ENCODE results near the gene ZBTB7C.

Gene ZBTB7C

DNA sequence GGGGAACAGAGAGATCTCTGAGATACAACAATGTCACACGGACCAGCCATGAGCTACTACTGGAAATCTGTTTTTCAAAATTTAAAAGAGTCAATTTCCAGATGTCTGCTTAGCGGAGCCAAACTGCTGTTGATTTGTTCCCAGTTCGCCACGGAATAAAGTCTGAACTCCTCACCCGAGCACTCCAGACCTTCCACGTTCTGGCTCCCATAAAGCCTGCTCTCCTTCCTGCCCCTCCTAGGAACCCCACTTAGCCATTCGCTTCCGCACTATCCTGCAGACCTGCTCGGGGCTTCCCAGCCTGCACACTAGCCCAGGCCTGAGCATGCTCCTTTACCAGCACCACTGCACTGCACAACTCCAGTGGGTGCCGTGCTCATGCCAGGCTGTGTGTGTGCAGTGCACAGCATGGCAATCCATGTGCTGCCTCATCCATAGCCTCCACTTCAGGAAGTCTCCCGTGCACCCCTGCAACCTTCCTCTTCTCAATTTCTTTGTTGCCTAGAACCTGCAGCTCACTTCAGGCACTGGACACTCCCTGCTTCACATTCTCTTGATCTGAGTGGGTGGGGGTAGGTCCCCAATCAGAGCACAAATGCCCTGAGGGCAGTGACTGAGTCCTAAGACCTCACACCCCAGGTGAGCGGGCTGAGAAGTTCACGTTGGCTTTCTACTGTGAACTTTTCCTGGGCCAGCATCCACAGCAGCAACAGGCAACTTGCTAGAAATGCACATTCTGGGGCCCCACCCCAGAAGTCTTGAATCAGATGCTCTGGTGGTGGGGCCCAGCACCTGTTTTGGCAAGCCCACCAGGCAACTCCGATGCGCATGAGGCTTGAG lies 53.7 kb downstream of the ZBTB7C start:
- DNase-seq (ENCODE audit: low read depth, low spot score), result no peak

DNA sequence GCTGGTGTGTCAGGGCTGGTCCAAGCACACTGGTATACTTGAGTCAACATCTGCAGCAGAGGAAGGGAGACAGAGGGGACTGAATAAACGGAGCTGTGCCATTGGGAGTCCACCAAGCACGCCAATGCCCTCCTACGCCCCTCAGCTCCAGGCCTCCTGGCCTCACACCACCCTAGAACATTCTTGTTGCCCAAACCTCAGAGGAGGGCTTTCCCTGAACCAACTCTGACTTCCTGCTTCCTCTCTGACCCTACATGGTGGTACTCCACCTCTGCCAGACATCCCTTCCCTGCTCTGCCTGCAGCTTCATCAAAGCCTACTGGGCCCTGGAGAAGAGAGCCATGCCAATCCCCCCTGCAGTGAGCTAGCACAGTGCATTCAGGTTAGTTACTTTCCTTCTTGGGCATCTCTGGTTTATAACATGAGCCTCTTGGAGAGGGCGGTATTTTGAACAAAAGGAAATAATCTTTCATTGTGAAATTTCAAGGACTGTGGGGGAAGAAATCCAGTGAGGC lies 54.4 kb downstream of the ZBTB7C start:
- no peak for DNase-seq (ENCODE audit: low read depth, low spot score)

DNA sequence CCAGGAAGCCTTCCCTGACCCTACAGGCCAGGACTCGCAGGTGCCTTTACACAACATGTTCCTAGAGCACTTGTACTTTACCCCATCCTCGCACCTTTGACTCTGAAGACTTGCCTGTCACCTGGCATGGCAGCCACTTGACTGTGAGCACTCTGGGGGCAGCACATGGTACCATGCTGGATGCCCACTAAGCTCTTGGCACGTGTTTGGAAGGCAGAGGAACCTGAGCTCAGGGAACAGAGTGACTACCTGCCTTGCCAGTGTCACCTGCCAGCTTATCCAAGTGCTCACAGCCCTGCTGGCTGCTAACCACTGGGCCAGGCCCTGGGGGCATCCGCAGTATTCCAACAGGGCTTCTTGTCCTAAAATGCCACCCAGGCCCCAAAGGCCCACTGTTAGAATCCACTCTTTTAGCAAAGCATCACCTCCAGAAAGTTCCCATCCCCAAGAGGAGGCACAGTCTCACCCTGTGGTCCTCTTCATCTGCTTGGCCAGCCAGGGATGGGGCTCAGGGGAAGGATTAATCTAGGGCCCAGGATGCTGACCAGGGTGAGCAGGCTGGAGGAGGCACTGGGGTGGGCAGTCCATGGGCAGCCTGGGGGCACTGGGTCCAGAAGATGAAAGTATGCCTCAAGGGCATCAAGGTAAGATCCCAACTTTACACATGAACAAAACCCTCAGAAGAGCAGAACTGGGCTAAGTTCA lies 57.0 kb downstream of the ZBTB7C start:
- DNase-seq (ENCODE audit: low read depth, low spot score), result no peak

DNA sequence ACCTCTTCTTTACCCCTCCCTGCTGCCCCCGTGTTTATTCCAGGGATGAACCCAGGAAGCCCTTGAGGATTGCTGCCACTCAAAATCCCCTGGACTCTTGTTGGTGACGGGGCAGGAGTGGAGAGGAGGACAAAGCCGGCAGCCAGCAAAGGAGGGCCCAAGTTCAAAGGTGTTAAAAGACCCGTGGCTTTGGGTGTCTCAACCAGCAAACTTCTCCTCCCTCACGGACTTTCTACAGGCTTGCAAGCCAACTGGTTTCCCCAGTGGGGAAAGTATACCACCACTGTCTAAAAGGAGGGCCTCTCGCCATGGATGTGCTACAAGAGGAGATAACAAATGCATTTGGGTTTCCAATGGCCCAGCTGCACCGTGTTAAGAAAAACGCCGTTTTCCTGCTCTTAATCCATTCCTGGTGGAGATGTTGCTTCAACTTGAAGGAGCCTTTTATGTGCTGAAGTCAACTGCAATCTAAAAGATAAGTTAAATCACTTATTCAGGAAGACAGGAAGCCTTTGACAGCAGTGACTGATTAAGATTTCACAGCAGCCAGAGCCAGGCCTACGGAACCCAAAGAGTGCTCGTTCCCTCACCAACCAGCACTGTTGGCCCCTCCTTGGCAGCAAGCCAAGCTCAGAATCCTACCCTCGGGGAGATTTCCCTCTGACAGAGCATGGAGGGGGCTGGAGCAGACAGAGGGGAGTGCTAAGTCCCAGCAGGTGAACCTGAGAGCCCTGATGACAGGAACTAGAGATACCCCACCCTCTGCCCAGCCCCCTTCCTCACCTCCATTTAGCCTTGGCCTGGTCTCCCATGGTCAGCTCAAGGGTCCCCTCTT lies 57.8 kb downstream of the ZBTB7C start:
- no peak for DNase-seq (ENCODE audit: low read depth, low spot score)

DNA sequence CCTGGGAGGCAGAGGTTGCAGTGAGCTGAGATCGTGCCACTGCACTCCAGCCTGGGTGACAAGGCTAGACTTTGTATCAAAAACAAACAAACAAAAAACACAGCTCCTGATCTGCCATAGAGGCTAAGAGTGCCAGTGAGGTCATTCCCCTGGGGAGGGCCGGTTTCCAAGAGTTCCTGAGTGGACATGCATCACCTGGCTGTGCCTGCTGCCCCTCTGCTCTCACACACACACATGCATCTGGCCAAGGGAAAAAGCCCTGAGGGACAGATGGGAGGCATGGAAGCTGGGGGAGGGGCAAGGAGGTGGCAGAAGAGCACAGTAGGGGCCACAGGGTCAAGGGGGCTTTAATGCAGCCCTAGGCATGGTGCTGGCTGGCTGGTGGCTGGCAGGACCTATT lies 60.4 kb downstream of the ZBTB7C start:
- no peak for DNase-seq (ENCODE audit: low read depth, low spot score)

DNA sequence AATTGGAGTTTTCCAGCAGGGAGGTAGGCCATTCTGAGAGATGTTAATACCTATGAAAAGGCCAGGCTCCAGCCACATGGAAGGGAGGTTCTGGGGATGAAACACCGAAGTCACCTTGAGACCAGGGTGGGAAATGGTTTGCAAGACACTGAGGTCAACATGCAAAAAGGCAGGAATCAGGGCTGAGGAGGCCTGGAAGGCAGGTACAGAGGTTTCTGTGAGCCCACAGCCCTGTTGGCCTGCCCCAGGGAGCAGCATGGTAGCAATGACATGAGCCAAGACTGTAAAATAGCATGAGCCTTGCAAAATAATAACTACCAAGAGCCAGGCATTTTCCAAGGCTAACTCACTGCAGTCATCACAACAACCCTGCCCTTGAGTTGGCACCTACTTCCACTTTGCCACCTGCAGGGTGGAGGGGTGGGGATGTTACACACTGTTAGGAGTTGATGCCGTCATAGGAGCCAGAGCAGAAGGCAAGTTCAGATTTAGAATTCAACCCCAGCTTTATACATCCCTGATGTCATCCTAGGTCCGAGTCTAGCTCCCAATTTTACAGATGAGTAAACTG lies 61.3 kb downstream of the ZBTB7C start:
- DNase-seq (ENCODE audit: low read depth, low spot score), result no peak

DNA sequence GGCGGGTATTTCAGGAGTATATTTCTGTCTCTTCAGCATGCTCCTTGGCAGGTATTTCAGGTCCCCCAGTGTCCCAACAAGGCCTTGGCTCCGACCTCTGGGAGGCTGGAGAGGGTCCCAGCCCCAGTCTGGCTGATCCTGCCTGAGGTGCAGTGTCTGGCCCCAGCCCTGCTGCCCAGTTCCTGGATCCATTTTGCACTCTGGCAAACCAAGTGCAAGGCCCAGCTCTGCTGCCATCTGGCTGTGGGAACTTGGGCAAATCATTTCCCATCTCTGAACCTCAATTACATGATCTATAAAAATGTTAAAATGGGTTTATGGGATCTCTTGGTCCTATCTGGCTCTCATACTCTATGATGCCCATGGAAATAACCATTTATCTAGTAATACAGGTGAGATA lies 63.6 kb downstream of the ZBTB7C start:
- peak; percentile 15 for DNase-seq (ENCODE audit: low read depth, low spot score)

DNA sequence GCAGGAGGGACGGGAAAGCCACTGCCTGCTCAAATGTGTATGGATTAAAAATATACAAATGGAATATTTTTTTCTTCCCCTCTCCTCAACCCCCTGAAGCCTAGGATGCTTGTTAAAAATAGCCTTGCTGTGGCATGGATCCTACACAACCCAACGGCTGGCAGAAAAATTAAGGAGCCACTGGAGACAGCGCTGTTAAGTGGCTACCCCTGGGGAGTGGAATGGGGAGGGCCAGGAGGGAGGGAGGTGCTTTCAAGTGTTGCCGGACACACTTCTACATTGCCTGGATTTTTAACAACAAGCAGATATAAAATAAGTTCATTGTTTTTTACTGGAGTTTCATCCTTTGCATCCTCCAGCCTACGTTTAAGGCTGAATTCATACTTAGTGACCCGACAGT lies 66.6 kb downstream of the ZBTB7C start:
- no peak for DNase-seq (ENCODE audit: low read depth, low spot score)

DNA sequence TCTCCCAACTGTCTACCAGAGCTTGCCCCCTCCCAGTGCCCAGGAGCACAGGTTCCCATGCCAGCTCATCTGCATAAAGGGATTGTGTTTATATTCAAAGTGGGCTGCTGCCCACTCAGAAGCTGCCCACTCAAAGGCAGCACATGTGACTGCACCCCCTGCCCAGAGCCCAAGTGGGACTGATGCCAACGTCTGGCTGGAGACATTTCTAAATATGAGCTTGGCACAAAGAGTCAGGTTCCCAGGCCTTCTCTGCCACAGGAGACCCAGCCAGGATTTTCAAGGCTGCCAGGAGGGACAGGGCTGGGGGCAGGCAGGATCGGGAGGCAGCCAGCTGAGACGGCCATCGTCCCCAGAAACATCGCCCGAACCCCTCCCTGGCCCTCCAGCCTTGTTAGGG lies 67.1 kb downstream of the ZBTB7C start:
- peak; percentile 47 for DNase-seq (ENCODE audit: low read depth, low spot score)

DNA sequence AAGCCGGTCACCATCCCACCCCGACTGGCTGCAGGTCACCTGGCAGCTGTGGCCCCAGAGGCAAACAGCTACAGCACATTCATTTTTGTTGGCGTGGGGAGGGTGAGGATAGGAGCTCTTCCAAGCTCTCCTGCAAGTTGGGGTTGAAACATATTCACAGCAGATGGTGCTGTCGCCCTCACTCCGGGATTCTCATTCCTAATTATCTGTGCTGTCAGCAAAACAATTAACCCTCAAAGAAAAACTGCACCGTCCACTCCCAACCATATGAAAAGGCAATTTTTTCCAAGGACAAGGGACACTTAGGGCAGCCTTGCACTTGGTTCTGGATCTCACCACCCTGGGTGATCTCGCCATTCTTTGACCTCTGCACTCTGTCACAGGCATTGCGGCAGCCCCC lies 68.6 kb downstream of the ZBTB7C start:
- DNase-seq (ENCODE audit: low read depth, low spot score), result no peak

DNA sequence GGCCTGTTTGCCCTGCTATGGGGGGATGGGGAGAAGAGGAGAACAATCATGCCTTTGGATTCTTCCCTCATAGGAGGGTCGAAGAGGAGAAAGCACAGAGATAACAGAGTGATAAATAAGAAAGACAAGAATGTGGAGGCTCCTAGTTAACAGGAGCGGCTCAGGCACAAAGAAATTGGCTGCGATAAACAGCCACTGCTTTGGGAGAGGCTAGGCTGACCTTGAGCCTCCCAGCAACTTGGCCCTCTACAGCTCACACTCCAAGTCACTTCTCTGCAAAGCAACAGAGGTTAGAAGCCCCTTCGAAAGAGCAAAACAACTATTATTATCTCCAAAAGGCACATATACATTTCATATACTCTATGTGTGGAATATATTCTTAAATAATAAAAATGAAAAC lies 69.5 kb downstream of the ZBTB7C start:
- DNase-seq (ENCODE audit: low read depth, low spot score), result no peak

DNA sequence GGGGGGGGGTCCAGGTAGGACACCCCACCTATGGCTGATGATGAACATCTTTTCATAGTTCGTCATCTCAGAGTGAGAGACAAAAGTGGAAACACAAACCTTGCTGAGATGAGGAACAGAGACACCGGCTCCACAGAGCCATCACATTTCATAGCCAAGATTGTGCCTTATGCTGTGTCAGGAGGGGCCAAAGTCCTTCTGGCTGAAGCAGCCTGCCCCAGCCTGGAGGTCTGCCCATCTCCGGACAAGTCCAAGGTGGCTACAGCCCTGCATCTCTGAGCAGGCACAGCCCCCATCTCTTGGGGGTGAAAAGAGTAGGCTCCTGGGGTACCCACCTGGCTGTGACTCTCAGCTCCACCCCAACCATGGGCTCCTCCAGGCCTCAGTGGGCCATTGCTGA lies 70.3 kb downstream of the ZBTB7C start:
- no peak for DNase-seq (ENCODE audit: low read depth, low spot score)

DNA sequence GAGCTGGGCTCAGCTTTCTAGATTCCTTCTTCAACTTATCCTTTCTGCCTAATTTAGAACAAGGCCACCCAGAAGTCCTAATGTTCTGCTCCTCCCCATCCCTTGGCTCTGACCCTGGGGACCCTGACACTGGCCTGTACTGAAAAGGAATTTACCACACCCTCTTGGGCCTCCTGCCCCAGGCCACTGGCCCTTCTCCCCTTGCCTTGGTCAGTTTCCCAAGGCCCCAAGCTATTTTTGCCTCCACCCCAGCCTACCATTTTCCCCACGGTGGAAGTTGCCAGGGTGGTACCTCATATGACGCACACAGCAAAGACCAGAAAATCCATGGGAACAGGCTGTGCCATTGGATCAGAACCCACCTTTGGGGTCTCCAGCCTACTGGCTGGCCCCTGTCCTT lies 72.1 kb downstream of the ZBTB7C start:
- no peak for DNase-seq (ENCODE audit: low read depth, low spot score)

DNA sequence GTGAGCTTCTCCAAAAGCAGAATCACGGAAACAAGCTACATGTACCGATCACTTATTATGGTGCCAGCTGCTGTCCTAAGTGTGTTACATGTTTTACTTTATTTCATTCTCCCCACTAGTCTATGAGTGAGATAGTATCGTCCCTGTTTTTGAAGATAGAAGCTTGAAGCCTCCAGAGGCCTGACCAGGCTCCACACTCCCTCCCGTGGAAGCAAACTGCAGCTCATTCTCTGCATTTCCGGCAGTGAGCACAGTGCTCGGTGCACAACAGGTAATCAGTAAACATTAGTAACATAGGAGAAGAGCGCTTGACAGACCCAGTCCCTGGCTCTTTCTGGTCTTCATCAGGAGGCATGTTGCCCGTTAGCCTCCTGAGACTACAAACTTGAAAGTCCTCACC lies 72.9 kb downstream of the ZBTB7C start:
- no peak for DNase-seq (ENCODE audit: low read depth, low spot score)

DNA sequence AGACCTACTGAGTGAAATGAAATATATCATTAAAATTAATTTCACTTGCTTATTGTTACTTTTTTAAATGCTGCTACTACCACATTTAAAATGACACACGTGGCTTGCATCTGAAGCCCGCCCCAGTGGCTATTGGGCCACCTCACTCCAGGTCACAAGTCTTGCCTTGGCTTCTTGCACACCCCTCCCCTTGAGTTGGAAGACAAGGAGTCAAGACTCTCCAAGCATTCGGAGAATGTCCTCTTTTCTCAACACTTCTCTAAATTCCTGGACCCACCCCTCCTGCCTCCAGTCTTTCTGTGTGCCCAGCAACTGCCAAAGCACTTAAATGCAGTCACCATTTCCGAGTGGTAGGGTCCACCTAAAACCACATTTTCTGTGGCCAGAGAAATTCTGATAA lies 73.4 kb downstream of the ZBTB7C start:
- DNase-seq (ENCODE audit: low read depth, low spot score), result peak; percentile 21

DNA sequence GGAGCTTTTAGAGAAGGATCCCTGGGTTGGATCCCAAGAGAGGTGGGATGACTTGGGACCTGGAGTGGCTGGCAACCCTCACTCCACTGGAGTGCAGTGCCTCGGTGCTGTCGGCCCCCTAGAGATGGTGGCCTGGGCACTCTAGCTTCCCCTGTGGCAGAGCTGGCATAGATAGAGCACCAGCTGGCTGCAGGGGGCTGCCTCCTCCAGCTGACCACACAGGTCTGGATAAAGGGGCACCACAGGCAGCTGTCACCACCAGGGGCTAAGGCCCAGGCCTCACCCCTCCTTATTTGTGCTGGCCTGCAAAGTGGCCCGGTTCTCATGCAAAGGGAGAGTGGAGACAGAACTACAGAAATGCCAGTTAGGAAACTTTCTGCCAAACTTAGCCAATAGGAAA lies 74.3 kb downstream of the ZBTB7C start:
- DNase-seq (ENCODE audit: low read depth, low spot score), result no peak

DNA sequence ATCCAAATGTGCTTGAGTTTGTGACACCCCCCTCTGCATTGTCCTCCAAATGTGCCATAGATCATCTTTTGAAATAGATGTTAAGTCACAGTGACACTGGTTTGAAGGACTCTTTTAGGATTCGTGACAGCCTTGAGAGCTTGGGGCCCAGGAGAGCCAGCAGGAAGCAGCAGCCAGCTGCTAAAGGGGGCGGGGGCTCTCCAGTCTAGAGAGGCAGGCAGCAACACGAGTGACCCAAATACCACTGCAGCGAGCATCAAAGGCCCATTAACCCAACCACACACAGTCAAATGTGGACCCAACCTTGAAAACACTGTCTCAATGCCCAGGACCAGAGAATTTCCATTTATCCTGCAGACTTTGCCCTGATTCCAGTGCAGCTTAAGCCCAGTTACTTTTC lies 75.6 kb downstream of the ZBTB7C start:
- no peak for DNase-seq (ENCODE audit: low read depth, low spot score)

DNA sequence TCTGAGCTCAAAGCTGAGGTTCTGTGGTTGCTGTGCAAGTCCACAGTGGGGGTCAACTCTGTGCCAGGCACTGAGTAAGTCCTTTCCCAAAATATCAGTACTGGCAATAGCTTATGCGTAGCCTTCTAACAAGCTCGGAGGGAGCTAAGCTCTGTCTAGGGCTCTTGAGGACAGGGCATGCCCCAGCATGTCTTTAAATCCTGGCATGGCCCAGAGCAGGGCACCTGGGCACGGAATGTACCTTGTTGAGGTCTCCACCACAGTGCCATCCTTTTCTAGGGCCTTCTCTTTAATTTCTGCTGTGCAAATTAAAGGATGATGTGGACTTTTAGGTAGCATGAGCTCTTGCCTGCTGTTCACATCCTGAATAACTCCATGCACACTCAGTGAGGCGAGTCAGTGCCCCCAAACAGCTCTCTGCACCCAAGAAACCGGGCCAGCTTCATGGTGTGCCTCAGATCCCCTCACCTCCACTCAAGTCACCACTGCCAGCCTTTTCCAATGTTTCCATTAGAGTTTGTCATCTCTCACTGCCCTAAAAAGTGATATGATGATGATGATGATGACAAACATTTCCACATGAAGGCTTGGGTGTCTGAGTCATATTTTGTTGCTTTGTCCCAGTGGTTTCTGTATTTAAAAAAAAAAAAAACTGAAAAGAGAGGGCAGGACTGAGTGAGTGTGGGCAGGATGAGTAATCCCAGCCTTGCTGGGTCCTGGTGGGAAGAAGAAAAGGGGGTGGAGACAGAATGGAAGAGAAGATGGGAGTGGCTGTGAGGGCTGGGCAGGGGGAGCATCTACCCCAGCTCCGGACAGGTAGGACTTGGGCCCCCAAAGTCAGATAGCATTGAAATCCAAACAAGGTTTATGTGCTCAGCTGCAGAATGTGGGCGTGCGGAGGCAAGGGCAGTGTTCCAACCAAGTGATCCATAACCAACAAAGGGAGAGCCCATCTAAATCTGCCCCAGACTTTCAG lies 78.9 kb downstream of the ZBTB7C start:
- DNase-seq (ENCODE audit: low read depth, low spot score), result peak; percentile 85

DNA sequence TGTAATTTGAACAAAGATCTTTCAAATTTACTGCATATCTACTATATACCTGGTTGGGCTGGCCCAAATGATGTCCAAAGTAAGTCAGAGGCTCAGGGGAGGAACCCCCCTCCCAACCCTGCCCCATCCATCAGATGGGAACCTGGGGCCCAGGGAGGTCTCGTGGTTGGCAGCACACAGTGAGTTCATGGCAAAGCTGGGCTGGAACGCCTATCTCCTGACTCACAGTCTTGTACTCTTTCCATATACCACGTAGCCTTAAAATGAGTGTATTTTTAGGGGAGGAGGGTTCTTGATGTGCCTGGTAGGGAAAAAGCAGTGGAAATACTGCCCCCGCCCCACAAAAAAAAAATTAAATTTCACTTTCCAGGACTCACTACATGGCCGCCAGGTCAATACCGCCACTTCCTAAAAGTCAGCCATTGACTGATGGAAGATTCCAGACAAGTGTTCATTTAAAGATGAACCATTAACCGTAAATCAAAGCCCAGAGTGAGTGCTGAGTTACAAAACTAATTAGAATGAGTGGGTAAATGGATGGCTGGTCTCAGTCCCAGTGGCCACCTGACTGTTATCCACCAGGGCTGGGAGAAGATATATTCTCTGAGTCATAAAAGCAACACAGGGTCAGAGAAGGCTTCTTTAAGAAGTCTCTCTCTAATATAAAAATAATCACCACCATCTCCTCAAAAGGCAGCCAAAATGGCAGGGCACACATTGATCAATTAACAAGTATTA lies 80.5 kb downstream of the ZBTB7C start:
- DNase-seq (ENCODE audit: low read depth, low spot score), result peak; percentile 71
